ENCODE results near the gene DRC7. TPM values are rescaled to one million over a fixed set of nuclear protein-coding genes. Genes with fewer than 3 reads are reported as not detected.
A peak's percentile ranks its signal among the peaks of the same experiment; 100 is the strongest.

DRC7 gene
- total RNA-seq, 1 experiment from 2014 or later: 0.72 TPM

DNA sequence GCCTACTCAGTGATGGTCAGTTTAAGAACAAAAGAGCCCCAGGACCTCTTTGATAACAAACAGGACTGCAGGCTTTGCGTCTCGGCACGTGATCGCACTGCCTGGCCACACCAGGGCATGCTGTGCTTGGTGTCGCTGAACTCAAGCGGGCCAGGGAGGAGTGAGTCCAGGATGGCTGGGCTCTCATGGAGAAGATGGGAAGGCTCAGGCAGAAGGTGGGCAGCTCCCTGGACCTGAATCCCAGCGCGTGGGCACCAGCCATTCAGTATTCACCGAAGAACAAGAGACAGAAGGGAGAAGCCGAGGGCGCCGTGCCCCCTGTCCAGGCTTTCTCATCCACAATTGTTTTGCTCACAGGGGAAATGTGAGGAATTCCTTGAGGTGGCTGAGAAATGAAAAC, 52.9 kb downstream of the DRC7 start:
- H3K27ac Mint-ChIP-seq: peak overlapping the region in 1 of 3 experiments; percentile 63; a peak in 1 of 7 replicates
- TF ChIP-seq, protein P1, sequence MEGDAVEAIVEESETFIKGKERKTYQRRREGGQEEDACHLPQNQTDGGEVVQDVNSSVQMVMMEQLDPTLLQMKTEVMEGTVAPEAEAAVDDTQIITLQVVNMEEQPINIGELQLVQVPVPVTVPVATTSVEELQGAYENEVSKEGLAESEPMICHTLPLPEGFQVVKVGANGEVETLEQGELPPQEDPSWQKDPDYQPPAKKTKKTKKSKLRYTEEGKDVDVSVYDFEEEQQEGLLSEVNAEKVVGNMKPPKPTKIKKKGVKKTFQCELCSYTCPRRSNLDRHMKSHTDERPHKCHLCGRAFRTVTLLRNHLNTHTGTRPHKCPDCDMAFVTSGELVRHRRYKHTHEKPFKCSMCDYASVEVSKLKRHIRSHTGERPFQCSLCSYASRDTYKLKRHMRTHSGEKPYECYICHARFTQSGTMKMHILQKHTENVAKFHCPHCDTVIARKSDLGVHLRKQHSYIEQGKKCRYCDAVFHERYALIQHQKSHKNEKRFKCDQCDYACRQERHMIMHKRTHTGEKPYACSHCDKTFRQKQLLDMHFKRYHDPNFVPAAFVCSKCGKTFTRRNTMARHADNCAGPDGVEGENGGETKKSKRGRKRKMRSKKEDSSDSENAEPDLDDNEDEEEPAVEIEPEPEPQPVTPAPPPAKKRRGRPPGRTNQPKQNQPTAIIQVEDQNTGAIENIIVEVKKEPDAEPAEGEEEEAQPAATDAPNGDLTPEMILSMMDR (conservative IDR thresholded peaks at IDR 0.05): no peak
- Histone ChIP-seq H3K27me3 (ENCODE audit: insufficient read depth, low read length) (no peaks in the 10 kb centered on the region), H3K4me1 (ENCODE audit: insufficient read depth, low read length) (no peaks in the 10 kb centered on the region), H4K20me1 (ENCODE audit: control insufficient read depth, insufficient read depth, insufficient read length) (no peaks in the 10 kb centered on the region), H2BK15ac (ENCODE audit: low read depth, low read length) (no peak overlapping the region), H3K9ac (ENCODE audit: extremely low read depth, insufficient read length, low read length) (no peak overlapping the region), H2AK5ac (ENCODE audit: insufficient read length, low read length) (no peak overlapping the region), H3K18ac (ENCODE audit: insufficient read length, low read depth, low read length) (no peak overlapping the region), H2AFZ (ENCODE audit: low read length) (no peak overlapping the region), H3K23me2 (ENCODE audit: insufficient read length, low read depth, low read length, poor library complexity, severe bottlenecking) (no peaks in the 10 kb centered on the region), H3K4me2 (ENCODE audit: insufficient read depth, insufficient read length, low read length) (no peak overlapping the region), H3K14ac (ENCODE audit: insufficient read depth, low read length) (no peak overlapping the region), H2BK5ac (ENCODE audit: insufficient read length, low read length) (no peak overlapping the region), H3K79me1 (ENCODE audit: insufficient read depth, low read depth, low read length, poor library complexity, severe bottlenecking) (no peaks in the 10 kb centered on the region), H2BK12ac (ENCODE audit: insufficient read length, low read depth, low read length) (no peak overlapping the region), H3K27ac (ENCODE audit: insufficient read length, low read depth, low read length) (no peak overlapping the region), H3T11ph (ENCODE audit: low read length) (no peak overlapping the region), H3K23ac (ENCODE audit: insufficient read length, low read depth, low read length) (no peak overlapping the region), H4K91ac (ENCODE audit: insufficient read length, low read depth, low read length) (no peak overlapping the region), H2BK20ac (ENCODE audit: low read depth, low read length, poor library complexity, severe bottlenecking) (no peak overlapping the region), H3K56ac (ENCODE audit: insufficient read length, low read depth, low read length) (no peak overlapping the region), H3K4ac (ENCODE audit: low read depth, low read length) (no peak overlapping the region), H3K79me2 (ENCODE audit: insufficient read depth, low read length) (no peaks in the 10 kb centered on the region), H4K5ac (ENCODE audit: insufficient read length, low read depth, low read length) (no peak overlapping the region), H4K8ac (replicated peaks; ENCODE audit: insufficient read length, low read depth, low read length) (no peak overlapping the region), H2BK120ac (ENCODE audit: low read depth, low read length, poor library complexity, severe bottlenecking) (no peak overlapping the region), H3K9me3 (ENCODE audit: control insufficient read depth, low read depth, low read length) (no peaks in the 10 kb centered on the region)
- no peaks in the 10 kb centered on the region for H3K4me1 Mint-ChIP-seq
- H3K36me3 Mint-ChIP-seq (ENCODE audit: insufficient read depth in 1 of 3, low read depth in 3 of 3): peaks cover 5 to 12% (median 8%) of the 10 kb centered on the region in 3 experiments; a peak in 4 of 7 replicates
- no peaks in the 10 kb centered on the region; the same call in 1 of the 2 replicates for H3K27me3 Mint-ChIP-seq (ENCODE audit: low read depth)
- no peak overlapping the region for H3K4me3 Mint-ChIP-seq
- no peaks in the 10 kb centered on the region for H3K9me3 Mint-ChIP-seq
- peak; percentile 20 for DNase-seq
- WGBS (ENCODE audit: extremely low coverage, insufficient read length, low lambda C conversion rate): no CpG with 5 or more reads among the region's 12 CpGs
